HG02588 (cell line): Measurements from ENCODE around the gene STATH.
"Not testable (repeated sequence)": the region's sequence is repeated elsewhere in the genome, so short reads cannot be mapped to it uniquely, and the experiment has no call there.

Source experiments
- ATAC-seq: cut with Tn5 transposase; IDR thresholded peaks from one replicate; pipeline ENCODE4 v1.9.1; 2021; ENCODE audit warnings: mild to moderate bottlenecking, moderate library complexity; ENCODE audit not compliant: unreplicated experiment

STATH gene, protein sequence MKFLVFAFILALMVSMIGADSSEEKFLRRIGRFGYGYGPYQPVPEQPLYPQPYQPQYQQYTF

GRCh38 chr4:69995526-69996016, at the start of gene STATH:
TSS of gene STATH (plus strand) at chr4:69995966. CDS start at chr4:69998438, 2,472 bp downstream.
- no peak for ATAC-seq

GRCh38 chr4:69951602-69952001, 44.2 kb upstream of the STATH start:
- no peak for ATAC-seq

DNA sequence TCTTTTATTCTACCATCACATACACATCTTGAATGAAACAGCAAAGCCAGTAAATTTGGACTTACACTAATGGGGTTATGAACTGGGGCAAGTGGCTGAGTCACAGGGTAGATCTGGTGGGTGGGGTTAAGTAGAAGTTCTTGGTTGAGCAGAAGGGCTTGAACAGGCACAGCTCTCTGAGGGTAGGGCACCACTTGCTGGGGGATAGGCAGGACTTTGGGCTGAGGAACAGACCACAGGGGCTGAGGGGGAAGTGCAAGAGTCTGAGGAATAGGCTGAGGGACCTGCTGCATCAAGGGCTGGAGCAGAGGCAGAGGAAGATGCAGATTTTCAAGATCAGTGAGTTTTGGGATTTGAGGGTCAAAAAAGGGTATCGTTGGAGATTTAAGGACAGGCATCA, 38.6 kb upstream of the STATH start:
- ATAC-seq, result no peak

DNA sequence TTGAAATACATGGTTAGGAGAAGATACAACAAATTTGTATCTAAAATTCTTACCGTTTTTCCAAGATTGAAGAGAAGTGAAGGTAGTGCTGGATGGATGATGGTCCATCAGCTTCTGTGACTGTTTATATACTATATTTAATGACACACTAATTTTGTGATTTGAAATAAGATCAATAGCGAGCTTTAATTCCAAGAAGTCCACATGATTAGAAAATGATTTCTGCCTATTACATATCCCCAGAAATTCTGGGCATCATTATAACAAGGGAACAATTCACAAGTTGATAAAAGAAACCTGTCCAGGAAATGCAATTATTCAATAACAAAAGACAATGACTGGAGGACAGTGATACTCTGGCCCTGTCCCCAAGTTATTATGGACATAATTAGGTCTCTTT, 30.1 kb upstream of the STATH start, which contains the start of gene CSN2:
TSS of gene CSN2 (minus strand) at position 101 of the 400 bp plus-strand sequence. CDS start 4,733 bp downstream, outside the sequence.
- no peak for ATAC-seq

GRCh38 chr4:69970071-69970470, 25.7 kb upstream of the STATH start:
- no peak for ATAC-seq

GRCh38 chr4:69974631-69975030, 21.1 kb upstream of the STATH start:
- no peak for ATAC-seq

DNA sequence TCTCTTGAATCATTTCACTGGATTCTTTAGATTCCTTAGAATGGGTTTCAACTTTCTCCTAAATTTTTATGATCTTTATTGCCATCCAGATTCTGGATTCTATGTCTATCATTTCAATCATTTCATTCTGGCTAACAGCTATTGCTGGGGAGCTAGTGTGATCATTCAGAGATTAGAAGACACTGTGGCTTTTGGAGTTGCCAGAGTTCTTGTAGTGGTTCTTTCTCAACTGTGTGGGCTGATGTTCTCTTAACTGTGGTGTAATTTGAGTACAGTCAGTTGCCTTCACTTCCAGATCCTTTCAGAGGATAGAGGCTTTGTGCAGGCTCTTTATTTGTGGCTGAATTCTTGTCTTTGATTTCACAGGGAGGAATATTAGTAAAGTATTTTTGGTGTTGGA, 18.2 kb upstream of the STATH start:
- no peak for ATAC-seq

GRCh38 chr4:69984030-69984443, 11.7 kb upstream of the STATH start:
- no peak for ATAC-seq

- no peak for ATAC-seq
Measured at GRCh38 chr4:69986663-69987062, 9.1 kb upstream of the STATH start.

GRCh38 chr4:69991016-69991415, 4.8 kb upstream of the STATH start:
- no peak for ATAC-seq

DNA sequence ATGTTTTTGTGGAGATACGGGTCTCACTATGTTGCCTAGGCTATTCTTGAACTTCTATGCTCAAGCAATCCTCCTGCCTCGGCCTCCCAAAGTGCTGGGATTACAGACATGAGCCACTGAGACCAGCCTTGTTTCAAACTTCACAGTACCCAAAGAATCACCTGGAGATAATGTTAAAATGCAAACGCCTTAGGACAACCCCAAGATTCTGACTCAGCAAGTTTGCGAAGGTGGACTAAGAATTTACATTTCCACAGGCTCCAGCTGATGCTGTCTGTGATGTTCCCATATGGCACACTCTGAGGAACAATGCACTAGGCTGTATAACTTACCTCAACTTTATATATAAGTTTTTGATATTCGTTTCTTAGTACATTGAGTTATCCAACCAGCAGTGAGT, 984 bp upstream of the STATH start:
- no peak for ATAC-seq

DNA sequence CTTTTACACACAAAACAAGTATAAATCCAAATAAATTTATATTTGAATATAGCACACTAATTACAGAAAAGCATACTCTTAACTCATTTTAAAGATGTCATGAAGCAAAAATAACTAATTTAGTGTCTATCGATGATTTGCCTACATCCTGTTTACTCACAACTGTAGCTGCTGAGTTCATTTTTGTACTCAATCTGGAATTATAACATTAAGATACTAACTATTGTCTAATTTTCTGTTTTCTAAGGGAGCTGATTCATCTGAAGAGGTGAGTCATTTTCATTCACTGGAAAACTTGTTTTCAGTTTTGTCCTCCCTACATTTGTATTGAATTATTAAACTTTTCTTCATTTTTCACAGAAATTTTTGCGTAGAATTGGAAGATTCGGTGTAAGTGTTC, 3.7 kb downstream of the STATH start:
- ATAC-seq, result no peak

GRCh38 chr4:70000711-70001110, 4.9 kb downstream of the STATH start:
- no peak for ATAC-seq

DNA sequence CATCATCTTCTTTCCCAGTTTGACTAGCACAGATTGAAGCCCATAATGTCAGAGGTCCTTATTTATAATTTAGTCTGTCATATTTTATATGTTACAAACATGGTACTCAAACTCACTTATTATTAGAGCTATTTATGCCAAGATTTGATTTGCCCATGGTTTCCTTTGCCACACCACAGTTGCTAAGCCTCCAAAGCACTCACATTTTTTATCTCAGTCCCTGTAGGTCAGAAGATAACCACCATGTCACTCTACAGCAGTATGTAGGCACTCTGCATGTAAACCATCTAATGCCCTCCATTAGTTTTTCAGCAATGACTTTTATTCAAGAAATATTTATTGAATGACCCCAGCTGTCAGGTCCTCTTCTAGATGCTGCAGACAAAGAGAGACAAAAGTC, 6.7 kb downstream of the STATH start:
- no peak for ATAC-seq

- ATAC-seq, result no peak
Measured at GRCh38 chr4:70008771-70009170, 13.0 kb downstream of the STATH start.

DNA sequence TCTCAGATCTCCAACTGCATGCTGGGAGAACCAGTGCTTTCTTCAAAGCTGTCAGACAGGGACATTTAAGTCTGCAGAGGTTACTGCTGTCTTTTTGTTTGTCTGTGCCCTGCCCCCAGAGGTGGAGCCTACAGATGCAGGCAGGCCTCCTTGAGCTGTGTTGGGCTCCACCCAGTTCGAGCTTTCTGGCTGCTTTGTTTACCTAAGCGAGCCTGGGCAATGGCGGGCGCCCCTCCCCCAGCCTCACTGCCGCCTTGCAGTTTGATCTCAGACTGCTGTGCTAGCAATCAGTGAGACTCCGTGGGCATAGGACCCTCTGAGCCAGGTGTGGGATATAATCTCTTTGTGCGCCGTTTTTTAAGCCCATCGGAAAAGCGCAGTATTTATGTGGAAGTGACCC, 23.2 kb downstream of the STATH start:
- ATAC-seq, result not testable (repeated sequence)

GRCh38 chr4:70023218-70023617, 27.5 kb downstream of the STATH start:
- ATAC-seq, result no peak

DNA sequence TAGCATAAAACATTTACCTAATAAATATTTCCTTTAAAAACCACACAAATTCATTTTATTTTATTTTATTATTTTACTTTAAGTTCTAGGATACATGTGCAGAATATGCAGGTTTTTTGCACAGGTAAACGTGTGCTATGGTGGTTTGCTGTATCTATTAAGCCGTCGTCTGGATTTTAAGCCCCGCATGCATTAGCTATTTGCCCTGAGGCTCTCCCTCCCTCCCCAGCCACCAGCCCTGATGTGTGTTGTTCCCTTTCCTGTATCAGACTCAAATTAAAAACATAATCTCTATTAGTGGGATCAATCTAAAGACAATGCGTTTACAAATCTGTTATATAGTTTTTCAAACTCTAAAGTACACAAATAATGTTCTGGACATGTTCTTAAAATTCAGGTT, 31.2 kb downstream of the STATH start:
- ATAC-seq, result no peak

- ATAC-seq, result not testable (repeated sequence)
Measured at GRCh38 chr4:70028159-70028558, 32.4 kb downstream of the STATH start, which contains the start of gene HTN3. TSS of gene HTN3 (plus strand) at chr4:70028459. CDS start at chr4:70030741, 2,282 bp downstream.

GRCh38 chr4:70037559-70037958, 41.8 kb downstream of the STATH start:
- not testable (repeated sequence) for ATAC-seq

GRCh38 chr4:70039928-70040327, 44.2 kb downstream of the STATH start:
- ATAC-seq, result not testable (repeated sequence)

DNA sequence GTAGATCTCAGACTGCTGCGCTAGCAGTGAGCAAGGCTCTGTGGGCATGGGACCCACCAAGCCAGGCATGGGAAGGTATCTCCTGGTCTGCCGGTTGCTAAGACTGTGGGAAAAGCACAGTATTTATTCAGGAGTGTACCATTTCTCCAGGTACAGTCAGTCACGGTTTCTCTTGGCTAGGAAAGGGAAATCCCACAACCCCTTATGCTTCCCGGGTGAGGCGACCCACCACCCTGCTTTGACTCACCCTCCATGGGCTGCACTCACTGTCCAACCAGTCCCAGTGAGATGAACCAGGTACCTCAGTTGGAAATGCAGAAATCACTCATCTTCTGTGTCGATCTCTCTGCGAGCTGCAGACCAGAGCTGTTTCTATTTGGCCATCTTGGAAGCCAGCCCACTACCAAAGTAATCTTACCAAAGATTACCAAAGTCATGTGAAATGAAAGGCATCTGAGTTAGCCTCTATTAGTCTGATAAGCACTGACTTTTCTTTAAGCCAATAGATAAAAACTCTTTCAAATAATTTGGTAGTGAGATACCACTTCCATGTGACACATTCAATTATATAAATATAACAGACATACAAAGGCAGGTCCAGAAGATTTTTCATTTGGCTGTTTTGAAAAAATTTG, 46.0 kb downstream of the STATH start:
- no peak for ATAC-seq

- not testable (repeated sequence) for ATAC-seq
Measured at GRCh38 chr4:70050138-70050537, 54.4 kb downstream of the STATH start, which contains the start of gene HTN1. TSS of gene HTN1 (plus strand) at chr4:70050438. CDS start at chr4:70053077, 2,639 bp downstream.
